MCF 10A (cell line): ENCODE results near the gene HNRNPM. TPM values are rescaled to one million over a fixed set of nuclear protein-coding genes. Genes with fewer than 3 reads are reported as not detected.

Experiments
- BruUV-seq: library from RNA; stranded (reverse); fragments of 400-500 nt; replicated peaks from 2 replicates; lab custom pipeline; 2021; lab: Mats Ljungman, UMichigan
- CTCF ChIA-PET: fragments of 300-600 bp; sonication (Branson Sonifier 250); formaldehyde crosslinking; extraction: SDS; loops from one replicate; lab custom pipeline; 2021; ENCODE audit warnings: antibody characterized with exemption, inconsistent platforms; lab: Yijun Ruan, JAX
- POLR2A ChIA-PET: fragments of 300-600, 350-650 bp; sonication (Branson Sonifier 250); formaldehyde crosslinking; extraction: SDS; loops from one replicate; lab custom pipeline; 2020; ENCODE audit warnings: antibody characterized with exemption, inconsistent platforms; lab: Yijun Ruan, JAX
- DNase-seq: peaks from one replicate; pipeline ENCODE4 v3.0.0-alpha.2; 2018; ENCODE audit not compliant: unreplicated experiment
- H3K27ac Mint-ChIP-seq: one replicate; pipeline ENCODE4 v1.8.0; 2022; ENCODE audit warnings: mild to moderate bottlenecking, low read depth, mixed read lengths; ENCODE audit not compliant: unreplicated experiment
- H3K27me3 Mint-ChIP-seq: one replicate; pipeline ENCODE4 v1.8.0; 2022; ENCODE audit warnings: mixed read lengths; ENCODE audit not compliant: insufficient read depth, unreplicated experiment
- H3K36me3 Mint-ChIP-seq: one replicate; pipeline ENCODE4 v1.8.0; 2022; ENCODE audit warnings: mild to moderate bottlenecking, moderate library complexity, mixed read lengths; ENCODE audit not compliant: insufficient read depth, unreplicated experiment
- H3K4me1 Mint-ChIP-seq: one replicate; pipeline ENCODE4 v1.8.0; 2022; ENCODE audit warnings: mixed read lengths; ENCODE audit not compliant: insufficient read depth, unreplicated experiment
- H3K4me3 Mint-ChIP-seq: one replicate; pipeline ENCODE4 v1.8.0; 2022; ENCODE audit warnings: mild to moderate bottlenecking, moderate library complexity, mixed read lengths; ENCODE audit not compliant: unreplicated experiment
- H3K9me3 Mint-ChIP-seq: one replicate; pipeline ENCODE4 v1.8.0; 2022; ENCODE audit warnings: mixed read lengths; ENCODE audit not compliant: unreplicated experiment
- CTCF ChIP-seq: fragments of 200-600 bp; IDR thresholded peaks from one replicate; pipeline ENCODE4 v1.8.0; 2022; ENCODE audit warnings: antibody characterized with exemption, mild to moderate bottlenecking; ENCODE audit not compliant: unreplicated experiment
- intact Hi-C: fragments of 100-400 bp; cut with micrococcal nuclease; formaldehyde crosslinking; loops from 2 replicates; pipeline ENCODE4 v1.14.1; 2022
- total RNA-seq: library from RNA; stranded (reverse); gene quantifications from 2 replicates; pipeline ENCODE4 v1.2.3, GENCODE V29; 2022

Gene HNRNPM
- total RNA-seq, 1 experiment from 2014 or later: 161 TPM

GRCh38 chr19:8459095-8459494, 14.3 kb downstream of the HNRNPM start:
- ChIA-PET POLR2A (interaction anchor here (0.6 to 1.5 kb wide), 2 partner anchors 46 to 132 kb away, joined by 3 to 5 read pairs; partner anchors contain the start of gene MARCHF2), CTCF (interaction anchor here (1.3 to 1.9 kb wide), 2 partner anchors 47 to 105 kb away, joined by 4 to 5 read pairs; no protein-coding TSS in a partner anchor)
- peak overlapping the region; percentile 69 for H3K27ac Mint-ChIP-seq
- DNase-seq: no peak
- H3K4me3 Mint-ChIP-seq: no peak overlapping the region
- no peak for TF ChIP-seq CTCF
- no peaks in the 10 kb centered on the region for H3K9me3 Mint-ChIP-seq
- peaks cover 69% of the 10 kb centered on the region for H3K36me3 Mint-ChIP-seq
- peaks cover 36% of the 10 kb centered on the region for H3K4me1 Mint-ChIP-seq
- no TSS peak for BruUV-seq
- intact Hi-C loops: loop anchor here (10.0 kb wide), 1 partner anchor 104 kb away; no protein-coding TSS in a partner anchor
- no peaks in the 10 kb centered on the region for H3K27me3 Mint-ChIP-seq

- Mint-ChIP-seq H3K9me3 (no peaks in the 10 kb centered on the region), H3K4me1 (peaks cover 30% of the 10 kb centered on the region), H3K36me3 (peaks cover 72% of the 10 kb centered on the region), H3K27me3 (no peaks in the 10 kb centered on the region), H3K4me3 (no peak overlapping the region), H3K27ac (peak overlapping the region; percentile 69)
- CTCF ChIA-PET: interaction anchor here (1.0 to 1.9 kb wide), 5 partner anchors 10 to 206 kb away, joined by 3 to 5 read pairs (median 3); no protein-coding TSS in a partner anchor
- POLR2A ChIA-PET: interaction anchor here (0.6 to 1.5 kb wide), 4 partner anchors 13 to 131 kb away, joined by 3 to 5 read pairs (median 4); partner anchors contain the start of genes MARCHF2 and ZNF414
- intact Hi-C loops: loop anchor here (10.0 kb wide), 1 partner anchor 105 kb away; no protein-coding TSS in a partner anchor
- DNase-seq: peak; percentile 17
- no TSS peak for BruUV-seq
- TF ChIP-seq CTCF: no peak
Measured at GRCh38 chr19:8459520-8460270, 14.9 kb downstream of the HNRNPM start.

GRCh38 chr19:8460516-8461298, 15.9 kb downstream of the HNRNPM start:
- BruUV-seq: no TSS peak
- Mint-ChIP-seq H3K4me1 (peaks cover 28% of the 10 kb centered on the region), H3K4me3 (no peak overlapping the region), H3K27ac (no peak overlapping the region), H3K36me3 (peaks cover 72% of the 10 kb centered on the region), H3K9me3 (no peaks in the 10 kb centered on the region), H3K27me3 (no peaks in the 10 kb centered on the region)
- DNase-seq: no peak
- no peak for TF ChIP-seq CTCF
- ChIA-PET CTCF (interaction anchor here (1.0 to 1.9 kb wide), 5 partner anchors 11 to 207 kb away, joined by 3 to 5 read pairs (median 3); no protein-coding TSS in a partner anchor), POLR2A (interaction anchor here (1.1 to 1.5 kb wide), 3 partner anchors 14 to 53 kb away, joined by 4 to 5 read pairs (median 4); partner anchors contain the start of genes MARCHF2 and ZNF414)
- intact Hi-C loops: no loop called here
